GM19023 (cell line): ENCODE measurements around the gene PIH1D1.
A peak's percentile ranks its signal among the peaks of the same experiment; 100 is the strongest.
"Not testable (repeated sequence)": the region's sequence is repeated elsewhere in the genome, so short reads cannot be mapped to it uniquely, and the experiment has no call there.

ENCODE experiments used
- ATAC-seq: cut with Tn5 transposase; IDR thresholded peaks from one replicate; pipeline ENCODE4 v1.9.1; 2021; ENCODE audit warnings: mild to moderate bottlenecking, moderate library complexity; ENCODE audit not compliant: unreplicated experiment

Gene PIH1D1

DNA sequence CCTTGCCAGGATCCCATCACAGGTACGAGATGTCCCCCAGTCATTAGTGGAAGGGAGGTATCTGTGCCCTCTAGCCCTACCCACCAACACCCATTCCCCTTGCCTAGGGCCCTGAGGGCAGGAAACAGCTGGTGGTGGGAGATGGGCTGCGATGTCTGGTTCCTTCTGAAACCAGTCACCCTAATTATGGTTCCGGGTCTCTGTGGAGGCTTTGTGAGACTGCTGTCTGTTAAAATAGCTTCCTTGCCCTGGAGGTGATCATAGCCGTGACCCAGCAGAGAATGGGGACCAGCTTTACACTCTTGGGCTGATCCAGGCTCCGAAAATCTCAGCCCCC, 6.9 kb upstream of the PIH1D1 start:
- no peak for ATAC-seq

DNA sequence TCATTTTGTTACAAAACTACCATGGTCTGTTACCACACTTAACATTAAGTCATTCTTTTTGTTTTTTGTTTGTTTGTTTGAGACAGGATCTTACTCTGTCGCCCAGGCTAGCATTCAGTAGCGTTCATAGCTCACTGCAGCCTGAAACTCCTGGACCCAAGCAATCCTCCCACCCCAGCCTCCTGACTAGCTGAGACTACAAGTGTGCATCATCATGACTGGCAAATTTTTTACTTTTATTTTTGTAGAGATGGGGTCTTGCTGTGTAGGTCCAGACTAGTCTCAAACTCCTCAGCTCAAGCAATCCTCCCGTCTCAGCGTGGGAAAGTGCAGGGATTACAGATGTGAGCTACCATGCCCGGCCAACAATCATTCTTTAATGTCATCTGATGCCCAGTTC, 4.7 kb upstream of the PIH1D1 start:
- no peak for ATAC-seq

DNA sequence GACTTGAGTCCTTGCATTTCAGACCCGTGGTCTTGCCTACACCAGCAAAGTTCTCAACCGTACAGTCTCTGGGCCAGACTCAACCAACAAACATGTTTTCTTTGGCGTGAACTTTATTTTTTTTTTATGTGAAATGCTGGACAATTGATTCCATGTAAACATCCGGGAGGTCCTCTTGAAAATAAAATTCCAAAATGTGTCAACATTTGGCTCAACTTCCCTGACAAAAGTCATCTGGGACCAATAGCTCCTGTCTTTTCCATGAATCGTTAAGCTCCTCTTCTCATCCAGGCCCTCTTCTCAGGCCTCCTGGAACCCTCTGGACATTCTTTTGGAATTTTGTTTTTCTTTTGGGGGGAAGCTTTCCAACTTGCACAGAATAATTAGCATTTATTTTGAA, 4.2 kb upstream of the PIH1D1 start:
- ATAC-seq, result no peak

DNA sequence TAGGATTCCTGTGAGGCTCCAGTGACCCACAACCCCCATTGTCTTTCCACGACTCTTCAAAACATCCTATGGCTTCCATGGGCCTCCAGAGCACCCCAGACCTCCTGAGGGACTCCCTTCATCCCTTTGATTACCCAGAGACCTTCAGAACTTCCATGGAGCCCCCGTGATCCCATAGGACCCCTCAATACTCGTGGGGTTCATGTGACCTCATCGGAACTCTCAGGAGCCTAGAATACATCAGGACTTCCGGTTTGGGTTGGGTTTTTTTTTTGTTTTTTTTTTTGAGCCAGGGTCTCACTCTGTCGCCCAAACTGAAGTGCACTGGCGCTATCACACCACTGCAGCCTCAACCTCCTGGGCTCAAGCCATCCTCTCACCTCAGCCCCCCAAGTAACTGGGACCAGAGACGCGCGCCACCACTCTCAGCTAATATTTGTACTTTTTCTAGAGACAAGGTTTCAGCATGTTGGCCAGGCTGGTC, 2.2 kb upstream of the PIH1D1 start:
- peak; percentile 0 for ATAC-seq

DNA sequence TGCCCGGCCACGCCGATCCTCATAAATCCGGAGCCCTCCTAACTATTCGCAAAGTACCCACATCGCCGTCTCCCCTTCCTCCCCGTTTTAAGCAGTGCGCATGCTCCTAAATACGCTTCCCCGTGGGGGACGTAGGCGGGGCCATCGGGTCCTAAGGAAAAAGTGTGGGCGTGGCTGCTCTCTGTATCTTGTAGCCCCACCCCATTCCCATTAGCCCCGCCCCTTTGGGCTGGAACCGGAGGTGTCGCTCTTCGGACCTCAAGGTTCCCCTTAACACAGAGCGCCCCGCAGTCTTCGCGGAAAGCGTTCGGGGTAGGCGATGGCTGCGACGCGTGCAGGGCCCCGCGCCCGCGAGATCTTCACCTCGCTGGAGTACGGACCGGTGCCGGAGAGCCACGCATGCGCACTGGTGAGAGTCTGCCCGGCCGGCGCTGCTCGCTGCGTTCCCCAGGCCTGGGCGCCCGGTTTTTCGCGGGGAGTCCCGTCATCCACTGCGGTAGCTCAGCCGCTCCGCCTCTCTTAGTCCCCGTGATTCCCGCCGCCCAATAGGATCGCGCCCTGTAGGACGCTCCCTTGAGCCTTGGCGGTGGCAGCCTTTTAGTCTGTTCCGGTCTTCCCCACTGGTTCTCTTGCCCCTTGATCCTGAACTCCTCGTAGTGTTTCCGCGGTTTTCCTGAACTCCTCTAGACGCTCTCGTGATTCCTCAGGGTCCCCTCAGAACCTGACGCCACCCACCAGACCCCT, 1.6 kb upstream of the PIH1D1 start, which contains the start of gene ALDH16A1:
ALDH16A1 (plus strand) TSS at position 213 of the 744 bp plus-strand sequence; CDS start at position 320, 107 bp downstream.
- ATAC-seq, result peak; percentile 84

DNA sequence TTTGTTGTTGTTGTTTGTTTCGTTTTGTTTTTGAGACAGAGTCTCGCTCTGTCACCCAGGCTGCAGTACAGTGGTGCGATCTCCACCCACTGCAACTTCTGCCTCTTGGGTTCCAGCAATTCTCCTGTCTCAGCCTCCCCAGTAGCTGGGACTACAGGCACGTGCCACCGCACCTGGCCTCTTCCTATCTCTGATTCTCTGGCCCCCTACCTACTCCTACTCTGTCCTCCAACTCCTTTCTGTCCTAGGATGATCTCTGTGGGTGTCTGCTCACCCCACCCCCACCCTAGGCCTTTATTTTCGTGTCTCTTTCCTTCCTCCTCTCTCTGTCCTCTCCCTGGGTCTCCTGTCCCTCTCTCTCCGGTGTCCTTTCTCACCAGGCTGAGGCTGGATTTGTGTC, 1.2 kb downstream of the PIH1D1 start:
- ATAC-seq, result no peak

DNA sequence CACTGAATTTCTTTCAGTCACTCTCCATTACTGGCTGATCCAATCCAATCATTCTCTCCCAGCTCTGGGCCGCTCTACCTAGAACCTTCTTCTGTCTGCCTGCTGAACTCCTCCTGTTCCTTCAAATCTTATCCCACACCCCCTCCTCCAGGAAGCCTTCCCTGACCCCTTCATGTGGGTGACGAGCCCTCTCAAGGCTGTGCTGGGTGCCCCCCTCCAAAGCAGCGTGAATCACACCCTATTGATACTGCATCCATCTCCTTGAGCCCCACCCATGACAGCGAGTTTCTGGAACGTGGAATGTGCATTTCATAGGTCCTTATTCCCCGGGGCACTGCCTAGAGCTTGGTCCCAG, 3.2 kb downstream of the PIH1D1 start:
- no peak for ATAC-seq

DNA sequence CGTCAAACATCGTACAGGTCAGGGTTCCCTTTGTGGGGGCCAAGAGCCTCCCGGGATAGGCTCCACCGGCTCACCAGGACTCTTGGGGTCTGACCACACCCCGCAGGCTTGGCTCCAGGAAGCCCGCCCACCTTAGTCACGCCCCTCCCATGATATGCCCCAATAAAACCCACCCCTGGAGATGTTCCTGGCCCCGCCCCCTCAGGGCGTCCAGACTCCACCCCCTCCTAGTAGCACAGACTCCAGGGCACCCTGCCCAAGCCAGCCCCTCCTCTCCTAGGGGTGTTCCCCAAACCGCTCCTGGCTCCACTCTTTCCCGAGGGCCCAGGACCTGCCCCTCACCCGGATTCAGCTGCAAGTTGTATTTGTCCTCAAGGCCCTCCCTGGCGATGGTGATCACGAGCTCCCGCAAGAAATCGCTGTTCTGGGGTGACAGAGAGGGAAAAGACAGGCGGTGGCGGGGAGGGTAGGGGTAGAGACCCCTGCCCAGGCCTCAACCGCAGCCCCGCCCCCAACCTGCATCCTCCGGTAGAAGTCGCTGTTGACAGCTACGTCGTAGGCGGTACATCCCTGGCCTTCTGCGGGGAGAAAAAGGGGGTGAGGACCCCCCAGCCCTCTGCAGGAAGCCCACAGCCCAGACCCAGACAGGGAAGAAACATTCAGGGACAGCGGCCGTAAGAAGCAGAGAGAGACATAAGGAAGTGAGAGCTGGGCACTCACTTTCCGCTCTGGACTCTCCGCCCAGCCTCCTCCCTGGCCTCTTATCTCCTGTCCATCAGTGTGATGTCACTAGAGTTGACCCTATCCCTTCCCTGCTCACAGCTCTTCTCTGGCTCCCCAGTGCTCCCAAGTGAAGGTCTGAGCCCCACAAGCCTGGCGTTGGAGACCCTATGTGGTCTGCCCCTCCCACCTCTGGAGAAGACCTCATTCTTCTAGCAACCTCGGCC, 3.9 kb downstream of the PIH1D1 start:
- no peak for ATAC-seq

DNA sequence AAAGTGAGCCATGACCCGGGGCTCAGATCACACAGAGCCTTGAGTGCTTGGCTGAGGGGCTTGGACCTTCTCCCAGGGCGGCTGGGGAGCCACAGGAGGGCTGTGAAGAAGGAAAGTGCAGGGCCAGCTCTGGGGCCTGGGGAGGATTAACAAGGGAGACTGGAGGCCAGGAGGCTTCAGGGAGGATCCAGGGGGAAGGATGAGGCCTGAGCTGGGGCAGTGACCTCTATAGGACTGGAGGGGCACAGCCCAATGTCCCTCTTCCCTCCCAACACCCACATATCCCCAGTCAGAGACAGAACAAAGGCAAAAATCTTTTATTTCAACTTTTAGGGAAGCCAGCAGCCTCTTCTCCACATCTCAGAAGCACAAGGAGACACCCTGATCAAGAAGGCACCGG, 5.6 kb downstream of the PIH1D1 start:
- ATAC-seq, result no peak

DNA sequence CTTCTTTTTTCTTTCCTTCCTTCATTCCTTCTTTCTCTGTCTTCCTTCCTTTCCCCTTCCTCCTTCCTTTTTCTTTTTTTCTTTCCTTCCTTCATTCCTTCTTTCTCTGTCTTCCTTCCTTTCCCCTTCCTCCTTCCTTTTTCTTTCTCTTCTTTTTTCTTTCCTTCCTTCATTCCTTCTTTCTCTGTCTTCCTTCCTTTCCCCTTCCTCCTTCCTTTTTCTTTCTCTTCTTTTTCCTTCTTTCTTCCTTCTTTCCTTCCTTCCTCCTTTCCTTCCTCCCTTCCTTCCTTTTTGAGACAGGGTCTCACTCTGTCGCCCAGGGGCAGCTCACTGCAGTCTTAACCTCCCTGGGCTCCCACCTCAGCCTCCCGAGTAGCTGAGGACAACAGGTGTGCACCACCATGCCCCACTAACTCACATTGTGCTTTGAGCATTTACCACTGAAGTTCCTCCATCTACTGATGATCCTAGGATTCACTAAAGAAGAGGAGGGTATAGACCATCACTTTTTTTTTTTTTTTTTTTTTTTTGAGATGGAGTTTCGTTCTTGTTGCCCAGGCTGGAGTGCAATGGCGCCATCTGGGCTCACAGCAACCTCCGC, 7.4 kb downstream of the PIH1D1 start:
- ATAC-seq, result not testable (repeated sequence)

DNA sequence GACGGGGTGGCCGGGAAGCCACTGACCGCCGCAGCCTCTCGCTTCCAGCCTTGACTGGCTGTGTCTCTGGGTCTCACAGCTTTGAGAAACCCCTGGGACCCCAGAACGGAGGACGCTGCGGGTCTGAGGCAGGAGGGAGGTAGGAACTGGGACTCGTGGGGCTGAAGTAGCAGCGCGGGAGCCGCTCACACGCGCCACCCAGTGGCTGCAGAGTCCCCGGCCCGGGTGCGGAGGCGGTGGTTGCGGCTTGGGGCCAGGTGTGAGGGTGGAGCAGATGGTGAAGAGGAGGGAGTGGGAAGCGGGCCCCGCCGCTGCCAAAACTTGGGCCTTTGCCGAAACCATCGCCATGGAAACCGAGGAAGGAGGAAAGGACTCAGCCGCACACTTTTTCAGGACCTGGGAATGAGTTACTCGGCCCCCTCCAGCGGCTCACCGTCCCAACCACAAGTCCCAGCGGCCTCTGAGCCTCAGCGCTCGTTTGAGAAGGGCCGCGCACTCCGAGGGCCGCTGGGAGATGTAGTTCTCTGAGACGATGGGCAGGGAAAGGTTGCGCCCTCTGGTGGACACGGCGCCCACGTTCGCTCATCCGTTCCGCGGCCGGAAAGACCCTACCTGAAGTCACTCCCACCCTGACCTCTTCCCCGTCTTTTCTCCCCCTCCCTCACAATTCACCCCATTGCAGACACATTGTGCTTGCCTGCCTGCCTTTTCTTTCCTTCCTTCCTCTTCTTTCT, 8.1 kb downstream of the PIH1D1 start:
- ATAC-seq, result peak; percentile 73

DNA sequence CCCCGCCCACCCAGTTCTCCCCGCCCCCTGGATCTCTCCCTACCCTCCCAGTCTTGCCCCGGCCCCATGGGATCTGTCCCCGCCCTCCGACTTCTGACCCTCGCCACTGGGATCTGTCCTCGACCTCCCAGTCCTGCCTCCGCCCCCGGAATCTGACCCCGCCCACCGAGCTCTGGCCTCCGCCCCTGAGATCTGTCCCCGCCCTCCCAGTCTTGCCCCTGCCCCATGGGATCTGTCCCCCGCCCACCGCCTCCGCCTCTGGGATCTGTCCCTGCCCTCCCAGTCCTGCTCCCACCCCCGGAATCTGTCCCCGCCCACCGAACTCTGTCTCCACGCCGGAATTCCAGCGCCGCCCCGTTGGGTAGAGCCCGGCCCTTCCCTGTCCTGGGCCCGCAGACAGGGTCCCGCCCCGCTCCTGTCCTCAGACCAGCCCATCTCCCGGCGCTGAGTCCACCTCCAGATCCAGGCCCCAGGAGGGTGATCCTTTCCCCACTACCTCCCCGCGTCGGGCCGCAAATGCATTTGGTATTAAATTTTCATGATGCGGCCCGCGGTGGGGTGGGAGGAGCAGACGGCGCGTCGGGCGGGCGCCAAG, 8.7 kb downstream of the PIH1D1 start:
- peak; percentile 7 for ATAC-seq

DNA sequence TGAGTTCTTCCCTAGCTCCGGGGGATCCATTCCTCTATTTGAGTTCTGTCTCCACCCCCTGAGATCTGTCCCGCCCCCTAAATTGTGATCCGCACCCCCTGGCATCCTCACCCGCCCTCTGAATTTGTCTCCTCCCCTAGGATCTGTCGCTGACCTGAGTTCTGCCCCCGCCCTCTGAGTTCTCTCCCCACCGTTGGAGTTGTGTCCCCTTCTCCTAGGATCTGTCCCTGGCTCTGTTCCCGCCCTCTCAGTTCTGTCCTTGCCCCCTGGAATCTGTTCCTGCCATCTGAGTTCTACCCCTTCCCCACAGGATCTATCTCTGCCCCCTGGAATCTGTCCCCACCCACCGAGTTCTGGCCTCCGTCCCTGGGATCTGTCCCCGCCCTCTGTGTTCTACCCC, 9.3 kb downstream of the PIH1D1 start:
- no peak for ATAC-seq

DNA sequence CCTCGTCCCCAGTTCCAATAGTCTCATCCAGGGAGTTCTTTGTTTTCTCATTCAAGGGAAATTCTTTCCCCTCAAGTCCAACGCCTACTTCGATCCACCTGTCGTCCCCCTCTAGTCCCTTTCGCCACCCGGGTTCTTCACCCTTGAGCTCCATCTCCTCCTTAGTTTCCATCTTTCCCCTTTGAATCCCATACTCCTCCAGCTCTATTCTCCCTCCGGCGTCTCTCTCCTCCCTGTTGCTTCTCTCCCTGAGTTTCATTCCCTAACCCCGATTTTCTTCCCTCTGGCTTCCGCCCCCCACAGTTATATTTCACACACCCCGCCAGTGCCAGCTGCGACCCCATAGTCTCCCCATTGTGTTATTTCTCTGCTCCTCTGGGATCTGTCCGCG, 9.7 kb downstream of the PIH1D1 start:
- no peak for ATAC-seq

DNA sequence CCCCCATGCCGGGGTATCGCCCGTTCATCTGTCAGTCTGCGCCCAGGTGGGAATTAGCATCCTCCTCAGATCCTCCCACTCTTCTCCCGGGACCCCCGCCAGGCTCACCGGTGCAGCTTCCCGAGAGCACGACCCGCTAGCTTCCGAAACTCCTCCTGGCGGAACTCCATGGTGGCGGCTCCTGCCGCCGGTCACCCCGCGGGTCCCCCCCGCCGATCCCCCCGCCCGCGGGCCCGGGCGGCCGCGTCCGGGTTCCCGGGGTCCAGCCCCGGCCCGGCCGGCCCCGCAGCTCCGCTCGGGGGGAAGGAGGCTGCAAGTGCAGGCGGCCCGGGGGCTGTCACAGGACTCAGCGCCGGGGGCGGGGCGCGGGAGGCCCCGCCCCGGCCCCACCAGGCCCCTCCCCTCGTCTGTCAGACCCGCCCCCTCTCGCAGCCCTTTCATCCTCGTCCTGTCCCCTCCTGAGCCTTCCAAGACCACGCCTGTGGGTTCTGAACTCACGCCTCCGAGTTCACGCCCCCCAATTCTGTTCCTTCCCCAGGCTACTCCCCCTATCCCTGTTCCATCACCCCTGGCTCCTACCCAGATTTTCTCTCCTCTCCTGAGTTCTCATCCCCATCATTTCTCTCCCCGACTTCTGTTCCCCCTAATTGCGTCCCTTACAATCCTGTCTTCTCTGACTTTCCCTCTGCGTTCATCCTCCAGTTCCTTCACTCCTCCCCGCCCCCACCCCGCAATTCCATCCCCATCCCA, 10.2 kb downstream of the PIH1D1 start, which contains the start of gene SLC17A7:
SLC17A7 (minus strand) TSS at position 318 of the 750 bp plus-strand sequence; CDS start at position 170, 148 bp downstream.
- ATAC-seq, result no peak

DNA sequence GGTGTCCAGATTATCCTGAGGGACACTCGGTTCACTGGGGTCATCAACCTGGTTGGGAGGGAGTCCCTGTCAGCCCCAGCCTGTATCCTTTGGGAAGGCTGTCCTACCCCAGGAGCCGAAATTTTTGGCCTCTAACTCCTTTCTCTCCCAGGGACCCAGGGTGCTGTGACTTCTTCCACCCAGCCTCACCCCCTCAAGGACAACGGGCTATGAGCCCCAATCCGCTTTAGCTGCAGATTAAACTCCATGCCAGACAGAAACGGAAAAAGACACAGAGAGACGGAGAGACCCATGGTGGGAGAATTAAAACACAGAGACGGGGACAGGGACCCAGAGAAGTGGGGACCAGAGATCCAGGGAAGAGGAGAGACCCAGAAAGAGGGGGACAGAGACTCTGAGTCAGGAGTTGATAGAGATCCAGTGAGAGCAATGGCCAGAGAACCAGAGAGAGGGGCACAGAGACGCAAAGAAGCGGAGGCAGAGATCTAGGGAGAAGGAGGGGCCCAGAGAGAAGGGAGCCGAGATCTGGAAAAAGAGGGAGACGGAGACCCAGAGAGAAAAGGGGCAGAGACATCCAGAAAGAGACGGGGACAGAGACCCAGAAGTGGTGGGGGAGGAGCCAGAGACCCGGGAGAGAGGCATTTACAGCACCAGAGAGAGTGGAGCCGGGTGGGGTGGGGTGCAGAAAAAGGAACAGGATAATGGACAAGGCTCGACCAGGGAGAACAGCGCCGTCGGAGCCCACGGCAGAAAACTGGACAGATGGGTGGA, 11.0 kb downstream of the PIH1D1 start:
- ATAC-seq, result no peak

DNA sequence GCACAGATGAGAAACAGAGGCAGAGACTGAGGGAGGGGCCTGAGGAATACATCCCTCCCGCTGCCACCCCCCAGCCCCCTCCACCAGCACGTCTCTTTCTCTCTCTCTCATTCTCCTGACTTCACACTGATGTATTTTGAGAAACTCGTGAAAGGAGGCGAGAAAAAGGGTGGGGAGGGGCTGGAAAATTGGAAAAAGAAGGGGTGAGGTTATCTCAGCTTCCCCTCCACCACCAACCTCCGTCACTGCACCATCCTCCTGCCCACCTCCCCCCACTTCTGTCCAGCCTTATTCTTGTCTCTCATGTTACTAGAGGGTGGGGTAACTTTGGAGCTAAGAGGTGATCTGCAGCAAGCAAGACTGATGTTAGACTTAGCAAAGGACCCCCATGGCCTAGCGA, 11.8 kb downstream of the PIH1D1 start:
- no peak for ATAC-seq

DNA sequence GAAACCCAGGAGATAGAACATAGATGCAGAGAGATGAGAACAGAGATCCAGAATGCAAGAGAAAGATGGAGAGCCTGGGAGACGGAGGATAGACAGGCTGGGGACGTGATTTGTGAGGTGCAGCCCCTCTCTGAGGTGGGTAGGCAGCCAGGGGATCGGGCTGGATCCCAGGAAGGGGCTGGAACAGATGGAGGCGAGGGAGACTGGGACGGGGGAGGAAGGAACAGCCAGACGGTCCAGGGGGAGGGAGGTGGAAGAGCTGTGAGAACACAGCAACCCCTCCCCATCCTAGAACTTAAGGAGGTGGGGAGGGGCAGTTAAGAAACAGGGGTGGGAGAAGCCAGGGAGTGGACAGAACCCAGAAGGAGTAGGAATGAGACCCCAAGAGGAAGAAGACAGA, 13.4 kb downstream of the PIH1D1 start:
- no peak for ATAC-seq

DNA sequence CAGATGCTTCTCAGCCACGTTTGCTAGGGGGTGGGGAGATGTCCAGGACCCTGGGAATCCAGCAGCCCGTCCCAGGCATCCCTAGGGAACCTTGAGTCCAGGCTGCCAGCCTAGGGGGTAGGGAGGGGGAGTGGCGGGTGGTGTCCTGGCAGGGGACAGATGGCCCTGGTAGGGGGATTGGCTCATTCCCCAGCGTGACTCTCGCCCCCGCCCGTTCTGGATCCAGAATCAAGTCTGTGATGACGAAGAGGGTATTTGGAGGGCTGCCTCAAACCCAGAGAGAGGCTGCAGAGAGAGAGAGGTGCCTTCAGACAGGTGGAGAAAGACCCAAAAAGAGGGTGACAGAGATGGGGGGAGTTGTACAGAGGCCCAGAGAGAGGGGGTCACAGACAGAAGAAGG, 14.4 kb downstream of the PIH1D1 start:
- ATAC-seq, result no peak
